IPS-18c (cell line): Measurements from ENCODE around the gene ADAM15.

Experiments used
- H3K4me3 ChIP-seq: 2 replicates; pipeline ENCODE4 v1.7.0; 2013; ENCODE audit warnings: low read depth, mild to moderate bottlenecking, low read length, moderate library complexity; ENCODE audit not compliant: insufficient read depth
- H3K9me3 ChIP-seq: one replicate; pipeline ENCODE4 v1.6.1; 2013; ENCODE audit warnings: mild to moderate bottlenecking, low read length, moderate library complexity; ENCODE audit not compliant: control insufficient read depth, insufficient read depth

The ADAM15 gene

DNA sequence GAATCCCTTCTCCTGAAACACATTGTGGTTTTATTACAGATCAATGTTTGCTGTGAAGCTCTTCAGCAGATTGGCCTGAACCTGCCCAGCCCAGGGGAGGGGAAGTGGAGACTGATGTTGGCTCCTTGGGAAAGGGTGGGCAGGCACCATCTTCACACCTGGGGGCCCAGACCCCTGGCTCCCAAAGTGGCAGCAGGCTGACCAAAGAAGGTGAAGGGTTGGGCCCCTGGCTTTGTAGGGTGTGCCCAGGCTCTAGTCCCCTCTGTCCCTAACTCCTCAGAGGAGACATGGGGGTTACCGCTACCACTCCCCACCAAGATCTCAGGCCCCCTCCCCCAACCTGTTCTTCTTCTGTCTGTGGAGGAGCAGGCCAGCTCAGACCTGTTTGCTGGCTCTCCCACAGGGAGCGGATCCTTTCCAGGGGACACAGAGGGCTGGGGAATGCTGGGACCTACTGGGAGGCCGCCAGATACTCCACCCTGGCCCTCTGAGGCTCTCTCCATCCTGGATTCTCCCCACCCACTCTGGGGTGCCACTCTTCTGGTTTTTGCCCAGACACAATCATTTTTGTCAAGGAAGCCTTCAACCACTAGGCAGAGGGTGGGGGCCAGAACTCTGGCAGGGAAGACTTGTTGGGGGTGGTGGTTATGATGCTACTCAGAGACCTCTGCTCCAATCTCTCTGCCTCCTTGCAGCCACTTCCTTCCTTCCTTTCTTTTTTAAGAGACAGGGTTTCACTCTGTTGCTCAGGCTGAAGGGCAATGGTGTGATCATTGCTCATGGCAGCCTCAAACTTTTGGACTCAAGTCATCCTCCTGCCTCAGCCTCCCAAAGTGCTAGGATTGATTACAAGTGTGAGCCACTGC lies 22.5 kb downstream of the ADAM15 start:
- Histone ChIP-seq H3K4me3 (no peak overlapping the region), H3K9me3 (no peaks in the 10 kb centered on the region)

DNA sequence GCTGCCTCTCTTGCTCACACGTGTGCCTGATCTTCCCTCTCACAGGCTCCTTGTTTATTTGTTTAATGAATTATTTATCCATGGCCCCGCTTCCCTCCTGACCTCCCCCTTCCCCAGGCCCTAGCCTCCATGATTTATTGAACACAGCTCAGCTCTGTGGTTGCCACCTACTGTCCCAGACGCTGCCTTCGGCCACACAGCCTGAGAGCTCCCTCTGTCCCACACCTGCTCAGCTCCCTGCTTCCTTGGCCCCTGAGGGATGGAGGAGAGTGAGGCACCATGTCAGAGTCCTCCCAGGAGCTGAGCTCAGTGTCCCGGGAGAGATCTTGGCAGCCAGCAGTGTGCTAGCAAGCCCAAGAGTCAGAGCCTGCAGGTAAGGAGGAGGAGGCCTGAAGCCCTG lies 24.4 kb downstream of the ADAM15 start:
- Histone ChIP-seq H3K9me3 (no peaks in the 10 kb centered on the region), H3K4me3 (no peak overlapping the region)

DNA sequence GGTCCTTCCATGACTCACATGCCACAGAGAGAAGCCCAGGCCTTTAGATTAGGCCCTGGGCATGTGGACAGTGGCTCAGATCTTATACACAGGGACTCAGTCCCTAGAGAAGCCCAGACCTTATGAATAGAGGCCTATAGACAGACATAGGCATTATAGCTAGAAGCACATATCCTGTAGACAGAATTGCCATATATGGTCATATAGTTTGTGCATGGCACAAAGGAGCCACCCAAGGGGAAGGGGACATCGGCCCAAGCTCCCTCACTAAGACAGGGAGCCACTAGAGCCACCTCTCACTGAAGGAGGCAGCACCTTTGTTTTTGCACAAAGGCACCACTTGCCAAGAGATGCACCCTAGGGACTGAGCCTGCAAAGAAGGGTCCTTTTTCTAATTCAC lies 25.3 kb downstream of the ADAM15 start:
- no peaks in the 10 kb centered on the region for H3K9me3 ChIP-seq
- no peak overlapping the region for H3K4me3 ChIP-seq

DNA sequence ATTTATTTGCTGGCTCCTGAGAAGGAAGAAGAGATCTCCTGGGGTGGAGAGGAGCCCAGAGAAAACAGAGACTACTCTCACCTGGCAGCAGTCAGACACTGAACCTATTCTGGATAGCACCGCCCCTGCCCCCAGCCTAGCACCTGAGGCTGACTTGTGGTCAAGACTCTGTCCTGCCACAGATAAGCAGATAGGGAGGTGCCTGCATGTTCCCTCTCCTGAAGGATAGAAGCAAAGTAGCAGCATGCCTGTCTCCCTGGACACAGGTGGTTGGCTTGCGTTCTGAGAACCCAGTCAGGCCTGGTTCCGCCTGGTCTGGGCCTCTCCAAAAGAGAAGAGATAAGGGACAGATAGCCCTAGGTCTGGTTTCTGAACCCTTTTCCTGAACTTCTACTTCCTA lies 26.2 kb downstream of the ADAM15 start:
- Histone ChIP-seq H3K9me3 (no peaks in the 10 kb centered on the region), H3K4me3 (no peak overlapping the region)

DNA sequence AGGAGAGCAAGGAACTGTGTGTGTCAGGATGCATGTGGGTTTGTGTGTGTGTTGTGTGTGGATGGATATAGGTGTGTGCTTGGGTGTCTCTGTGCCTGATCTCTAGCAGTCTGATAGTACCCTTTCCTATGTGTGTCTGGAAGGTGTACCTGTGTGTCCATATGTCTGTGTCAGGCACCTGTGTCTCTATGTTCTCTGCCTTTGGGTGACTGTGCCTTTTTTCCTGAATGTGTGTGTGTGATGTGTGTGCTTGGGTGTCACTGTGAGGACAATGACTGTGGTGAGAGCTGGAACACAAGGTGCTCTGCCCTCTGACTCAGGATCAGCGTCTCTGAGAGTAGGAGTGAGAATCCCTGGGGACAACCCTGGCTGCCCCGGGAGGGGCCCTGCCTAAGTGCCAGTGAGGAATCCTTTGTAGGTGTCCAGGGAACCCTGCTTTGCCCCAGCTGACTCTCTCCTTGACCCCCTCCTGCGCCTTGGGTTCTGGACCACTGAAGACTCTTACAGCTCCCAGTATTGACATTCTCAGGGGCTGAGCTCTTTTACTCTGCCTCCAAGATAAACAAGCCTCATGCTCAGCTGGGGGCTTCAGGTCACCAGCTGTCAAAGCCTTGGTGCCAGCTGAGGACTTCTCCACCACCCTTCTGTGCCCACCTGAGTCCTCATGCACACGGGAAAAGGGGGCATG lies 26.8 kb downstream of the ADAM15 start:
- peak overlapping the region; percentile 70; the same call in 1 of the 2 replicates for H3K4me3 ChIP-seq
- no peaks in the 10 kb centered on the region for H3K9me3 ChIP-seq

DNA sequence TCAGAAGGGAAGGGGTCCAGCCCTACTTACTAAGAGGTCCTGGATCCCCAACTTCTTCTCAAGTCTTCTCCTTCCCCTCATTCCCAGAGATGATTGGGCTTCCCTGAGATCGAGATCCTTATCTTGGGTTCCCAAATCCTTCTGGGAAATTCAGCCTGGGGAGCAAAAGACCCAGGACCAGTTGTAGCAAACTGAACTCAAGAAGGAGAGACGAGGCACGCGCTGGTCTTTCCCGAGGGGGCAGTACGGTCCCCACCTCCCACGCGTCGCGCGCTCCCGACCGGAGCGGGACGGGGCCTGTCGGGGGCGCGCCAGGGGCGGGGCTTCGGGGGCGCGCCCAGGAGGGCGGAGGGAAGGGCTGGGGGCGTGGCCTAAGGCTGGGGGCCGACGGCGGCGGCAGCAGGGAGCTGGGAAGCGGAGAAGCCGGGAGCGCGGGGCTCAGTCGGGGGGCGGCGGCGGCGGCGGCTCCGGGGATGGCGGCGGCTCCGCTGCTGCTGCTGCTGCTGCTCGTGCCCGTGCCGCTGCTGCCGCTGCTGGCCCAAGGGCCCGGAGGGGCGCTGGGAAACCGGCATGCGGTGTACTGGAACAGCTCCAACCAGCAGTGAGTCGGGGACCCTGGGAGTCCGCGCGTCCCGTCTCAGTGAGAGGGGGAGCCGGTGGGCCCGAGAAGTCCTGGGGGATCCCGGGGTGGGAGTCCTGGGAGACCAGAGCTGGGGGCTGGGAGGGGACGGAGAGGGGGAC lies 27.5 kb downstream of the ADAM15 start, which contains the start of gene EFNA3:
Gene EFNA3, plus strand, starts transcription at position 369 of the 741 bp plus-strand sequence. Its CDS starts 105 bp downstream, at position 474.
- Histone ChIP-seq H3K9me3 (no peaks in the 10 kb centered on the region), H3K4me3 (peak within 1 kb of the TSS; percentile 70)

DNA sequence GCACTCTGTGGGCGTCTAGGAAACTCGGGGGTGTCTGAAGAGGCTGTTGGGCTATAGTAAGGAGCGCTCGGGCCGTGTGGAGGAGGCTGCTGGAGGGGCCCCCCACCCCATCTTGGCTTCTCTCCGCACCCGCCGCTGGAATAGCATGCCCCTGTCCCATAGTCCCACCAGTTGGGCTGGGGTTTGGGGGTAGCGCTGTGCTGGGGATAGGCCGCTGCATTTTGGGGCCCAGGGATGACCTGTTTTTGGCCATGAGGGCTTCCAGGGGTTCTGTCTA lies 28.0 kb downstream of the ADAM15 start:
- H3K9me3 ChIP-seq: no peaks in the 10 kb centered on the region
- peak overlapping the region; percentile 70 for H3K4me3 ChIP-seq

DNA sequence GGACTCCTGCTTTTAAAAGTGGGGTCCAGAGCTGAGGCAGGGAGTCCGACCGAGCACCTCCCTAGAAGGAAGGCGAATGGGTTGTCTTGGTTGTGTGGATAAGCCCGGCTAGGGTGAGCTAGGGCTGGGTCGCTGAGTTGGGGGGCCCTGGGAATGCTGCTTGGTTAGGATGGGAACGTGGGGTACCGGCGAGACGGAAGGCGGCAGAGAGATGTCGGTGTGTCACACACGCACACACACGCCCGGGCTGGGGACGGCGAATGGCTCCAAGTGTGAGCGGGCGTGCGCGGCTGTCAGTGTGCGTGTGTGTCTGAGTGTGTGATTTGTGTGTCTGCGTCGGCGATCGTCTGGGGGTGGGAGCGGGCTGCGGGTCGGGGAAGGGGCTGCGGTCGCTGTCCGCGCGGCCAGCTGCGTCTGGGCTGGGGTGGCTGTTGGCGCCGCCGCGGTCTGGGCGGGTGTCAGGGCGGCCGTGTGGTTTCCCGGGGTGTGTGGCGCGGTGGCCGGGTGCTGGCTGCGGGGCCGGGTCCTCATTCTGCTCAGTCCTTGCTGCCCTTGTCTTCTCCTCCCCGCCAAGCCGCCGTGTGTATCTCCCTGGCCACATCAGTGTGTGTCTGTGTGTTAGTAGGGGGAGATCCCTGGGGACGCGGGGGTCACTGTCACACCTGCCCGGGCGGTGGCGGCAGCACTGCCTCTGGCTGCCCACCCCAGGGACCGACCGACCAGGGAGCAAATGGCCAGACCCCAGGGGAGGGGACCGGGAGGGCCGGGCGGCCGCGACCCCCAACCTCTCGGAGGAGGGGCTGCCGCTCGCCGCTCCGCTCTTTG lies 28.6 kb downstream of the ADAM15 start:
- no peaks in the 10 kb centered on the region for H3K9me3 ChIP-seq
- H3K4me3 ChIP-seq: peak overlapping the region; percentile 70

DNA sequence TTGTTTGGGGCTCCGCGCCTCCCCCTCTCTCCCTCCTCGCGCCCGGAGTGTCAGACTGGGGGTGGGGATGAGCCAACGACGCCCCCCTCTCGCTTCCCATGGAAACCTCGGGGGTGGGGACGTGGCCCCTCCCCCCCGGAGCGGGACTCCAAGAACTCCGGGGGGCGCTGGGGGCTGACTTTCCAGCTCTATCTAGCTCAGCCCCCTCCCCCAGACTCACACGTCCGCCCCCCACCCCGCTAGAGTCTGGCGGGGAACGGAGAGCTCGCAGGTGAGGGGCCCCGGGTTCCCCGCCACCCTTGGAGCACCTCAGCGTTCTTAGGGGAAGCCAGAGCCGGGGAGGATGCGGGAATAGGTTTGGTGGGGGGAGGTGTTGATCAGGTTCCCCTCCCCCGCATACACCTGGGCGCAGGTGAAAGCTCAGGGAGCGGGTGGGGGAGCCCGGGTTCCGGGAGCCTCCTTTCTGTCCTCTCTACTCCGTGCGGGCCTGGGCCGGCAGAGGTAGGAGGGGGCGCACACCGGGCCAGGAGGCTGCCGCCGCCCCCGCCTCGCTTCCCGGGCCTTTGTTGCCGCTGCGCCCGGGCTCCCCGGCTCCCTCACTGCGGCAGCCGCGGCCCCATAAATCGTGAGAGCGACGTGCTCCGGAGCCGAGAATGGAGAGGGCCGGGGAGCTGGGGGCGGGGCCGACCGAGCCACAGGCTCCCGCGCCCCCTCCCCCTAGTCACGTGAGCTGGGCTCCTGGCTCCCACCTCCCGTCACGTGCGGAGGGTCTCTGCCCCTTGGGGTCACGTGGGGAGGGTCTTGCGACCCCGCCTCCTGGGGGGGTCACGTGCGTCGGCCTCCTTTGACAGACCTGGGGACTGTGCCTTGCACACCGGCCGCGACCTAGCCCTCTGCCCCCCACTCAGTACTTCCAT lies 29.5 kb downstream of the ADAM15 start:
- no peaks in the 10 kb centered on the region for H3K9me3 ChIP-seq
- peak overlapping the region; percentile 70 for H3K4me3 ChIP-seq

DNA sequence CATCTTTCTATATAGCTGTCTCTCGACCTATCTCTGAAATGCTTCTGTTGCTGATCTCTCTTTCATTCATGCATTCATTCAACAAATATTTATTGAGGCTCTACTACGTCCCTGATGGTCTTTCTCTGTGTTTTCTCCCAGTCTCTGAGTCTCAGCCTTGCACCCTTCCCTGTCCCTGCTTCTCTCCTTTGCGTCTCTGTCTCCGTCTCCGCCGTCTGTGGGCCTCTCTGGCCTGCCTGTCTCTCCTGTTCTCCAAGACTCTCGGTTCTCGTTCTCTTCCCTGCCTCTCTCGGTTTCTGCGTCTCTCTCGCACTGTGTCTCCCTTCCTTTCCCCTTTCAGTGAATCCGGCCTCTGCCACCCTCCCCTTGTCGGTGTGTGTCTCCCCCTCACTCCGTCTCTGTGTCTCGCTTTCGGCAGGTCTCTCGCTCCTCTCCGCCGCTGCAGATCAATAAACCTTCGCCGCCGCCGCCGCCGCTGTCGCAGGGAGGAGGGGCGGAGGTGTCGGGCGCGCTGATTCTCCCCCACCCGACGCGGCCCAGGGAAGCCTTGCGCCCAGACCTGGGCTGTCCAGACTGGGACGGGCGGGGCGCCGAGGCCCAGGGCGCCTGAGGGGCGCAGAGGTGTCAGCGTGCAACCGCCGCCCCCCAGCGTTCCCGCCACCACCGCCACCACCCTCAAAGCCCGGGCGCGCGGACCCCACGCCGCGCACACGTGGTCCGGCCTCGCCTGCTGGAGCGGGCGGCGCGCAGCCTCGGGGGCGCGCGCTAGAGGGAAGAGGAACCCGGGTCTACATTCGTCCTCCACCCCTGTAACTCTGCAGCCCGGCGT lies 30.6 kb downstream of the ADAM15 start:
- peak overlapping the region; percentile 20; the same call in 1 of the 2 replicates for H3K4me3 ChIP-seq
- no peaks in the 10 kb centered on the region for H3K9me3 ChIP-seq

DNA sequence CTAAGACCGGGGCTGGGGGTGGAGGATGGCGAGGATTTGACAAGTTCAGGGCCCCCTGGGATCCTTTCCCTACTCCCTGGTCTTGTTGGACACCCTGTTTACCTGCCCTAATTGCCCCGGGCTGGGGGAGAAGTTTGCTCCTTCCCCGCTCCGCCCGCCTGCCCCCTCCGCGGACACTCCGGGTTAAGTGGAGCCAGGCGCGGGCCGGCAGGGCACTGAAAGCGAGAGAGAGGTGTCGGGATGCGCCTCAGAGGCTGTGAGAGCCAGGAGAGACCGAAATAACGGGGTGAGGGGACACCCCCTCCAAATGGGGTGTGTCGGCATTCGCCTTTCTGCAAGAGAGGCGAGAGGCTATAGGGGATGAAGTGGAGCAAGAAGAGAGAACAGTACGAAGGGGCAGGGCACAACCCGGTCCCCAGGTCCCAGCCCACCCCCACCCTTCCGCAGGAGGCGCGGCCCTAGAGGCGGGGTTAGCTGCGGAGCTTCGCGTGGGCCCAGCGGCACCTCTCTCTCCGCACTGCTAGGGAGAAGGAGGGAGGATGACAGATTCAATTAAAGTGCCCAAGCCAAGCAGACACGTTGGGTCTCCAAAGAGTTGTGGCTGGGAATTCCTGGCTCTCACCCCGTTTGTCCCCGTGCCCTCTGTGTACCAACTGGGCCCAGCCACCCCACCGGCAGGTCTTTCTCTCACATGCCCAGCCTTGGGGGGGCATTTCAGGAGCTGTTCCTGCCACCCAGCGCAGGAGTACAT lies 31.4 kb downstream of the ADAM15 start:
- peak overlapping the region; percentile 15; the same call in 1 of the 2 replicates for H3K4me3 ChIP-seq
- H3K9me3 ChIP-seq: no peaks in the 10 kb centered on the region

DNA sequence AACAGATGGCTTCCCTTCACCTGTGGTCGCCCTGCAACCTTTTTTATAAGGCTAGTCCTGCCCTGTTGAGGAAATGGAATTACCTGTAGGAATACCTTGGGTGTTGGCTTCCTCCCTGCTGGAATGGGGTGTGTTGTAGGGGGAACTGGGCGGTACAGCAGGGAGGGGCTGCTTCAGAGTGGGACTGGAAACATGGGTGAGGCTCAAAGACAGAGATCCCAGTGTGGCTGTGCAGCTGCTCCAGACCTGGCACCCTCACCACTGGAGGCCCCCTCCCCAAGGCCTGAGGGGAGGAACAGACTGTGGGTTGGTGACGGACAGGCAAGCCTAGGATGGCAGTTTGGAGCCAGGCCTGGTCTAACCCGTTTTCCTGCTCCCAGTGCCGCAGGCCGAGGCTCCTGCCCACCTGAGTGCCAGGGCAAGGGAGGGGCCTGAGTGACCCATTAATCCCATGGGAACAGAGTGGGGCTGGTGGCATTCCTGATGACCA lies 32.0 kb downstream of the ADAM15 start:
- no peak overlapping the region for H3K4me3 ChIP-seq
- no peaks in the 10 kb centered on the region for H3K9me3 ChIP-seq

DNA sequence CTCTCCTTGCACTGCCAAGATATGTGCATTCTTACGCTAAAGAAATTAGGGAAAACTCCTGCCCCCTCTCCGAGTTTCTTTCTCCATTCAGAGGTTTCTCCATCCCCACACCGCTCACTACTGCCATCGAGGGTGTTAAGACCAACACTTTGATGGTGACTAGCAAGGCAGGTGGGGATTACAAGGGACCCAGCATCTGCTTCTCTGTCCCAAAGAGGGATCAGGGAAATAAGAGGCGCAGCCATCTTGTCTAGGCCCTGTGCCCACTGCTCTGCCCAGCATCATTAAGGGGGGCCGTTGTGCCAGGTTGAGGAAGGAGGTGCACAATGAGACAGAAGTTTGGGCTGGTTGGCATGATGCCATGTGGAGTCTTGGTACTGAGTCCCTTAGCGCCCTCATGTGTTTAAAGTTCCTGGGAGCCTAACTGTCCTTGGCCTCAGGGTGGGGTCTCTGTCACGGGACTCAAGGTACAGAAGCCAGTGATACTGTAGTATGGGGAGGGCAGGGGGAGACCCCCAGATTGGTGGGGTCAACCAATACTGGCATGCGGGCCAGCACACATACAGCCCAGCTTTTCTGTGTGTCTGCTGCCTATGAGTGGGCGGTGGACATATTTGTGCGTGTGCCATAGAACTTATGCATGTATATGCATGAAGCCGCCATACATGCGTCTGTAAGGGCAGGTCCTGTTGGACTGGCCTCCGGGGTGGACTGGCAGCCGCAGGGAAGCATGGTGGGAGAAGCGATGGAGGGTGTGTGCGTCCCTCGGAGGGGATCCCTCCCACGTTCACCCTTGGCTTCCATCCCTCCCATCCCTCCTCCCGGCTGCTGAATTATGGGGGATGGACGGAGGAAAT lies 33.0 kb downstream of the ADAM15 start:
- no peaks in the 10 kb centered on the region for H3K9me3 ChIP-seq
- H3K4me3 ChIP-seq: peak overlapping the region; percentile 50
